HG03439 (cell line): Measurements from ENCODE around the gene HCN2.
A peak's percentile ranks its signal among the peaks of the same experiment; 100 is the strongest.

Source experiments
- ATAC-seq: cut with Tn5 transposase; IDR thresholded peaks from one replicate; pipeline ENCODE4 v1.9.1; 2021; ENCODE audit warnings: mild to moderate bottlenecking, moderate library complexity; ENCODE audit not compliant: unreplicated experiment

The HCN2 gene

DNA sequence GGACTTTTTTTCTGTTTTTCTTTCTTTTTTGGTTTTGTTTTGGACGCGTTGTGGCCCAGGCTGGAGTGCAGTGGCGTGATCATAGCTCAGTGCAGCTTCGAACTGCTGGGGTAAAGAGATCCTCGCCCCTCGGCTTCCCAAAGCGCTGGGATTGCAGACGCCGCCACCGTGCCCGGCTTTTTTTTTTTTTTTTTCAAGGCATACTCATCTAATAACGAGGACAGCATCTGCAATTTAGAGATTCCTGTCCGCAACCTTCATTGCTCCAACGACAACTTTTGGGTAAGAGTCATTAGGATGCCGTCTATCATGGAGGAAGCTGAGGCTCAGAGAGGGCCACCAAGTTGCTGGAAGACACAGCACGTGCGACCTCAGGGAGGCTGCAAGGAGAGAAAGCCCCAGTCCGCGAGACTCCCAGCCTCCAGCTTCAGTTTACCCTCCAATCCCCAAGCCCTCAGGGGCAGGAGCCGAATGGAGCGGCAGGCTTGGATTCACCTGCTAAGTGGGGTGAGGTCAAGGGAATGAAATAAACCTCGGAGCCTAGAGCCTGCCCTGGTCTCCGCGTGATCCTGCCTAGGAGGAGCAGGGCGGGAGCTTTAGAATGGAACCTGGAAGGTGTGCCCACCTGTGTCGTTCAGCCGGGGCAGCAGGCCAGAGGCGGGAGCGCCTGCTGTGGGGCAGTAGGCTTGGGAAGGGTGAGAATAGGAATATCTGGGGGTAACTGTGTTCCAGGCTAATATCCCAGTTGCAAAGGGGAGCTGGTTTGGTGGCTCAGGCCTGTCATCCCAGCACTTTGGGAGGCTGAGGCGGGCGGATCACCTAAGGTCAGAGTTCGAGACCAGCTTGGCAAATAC, 44.3 kb downstream of the HCN2 start:
- no peak for ATAC-seq

DNA sequence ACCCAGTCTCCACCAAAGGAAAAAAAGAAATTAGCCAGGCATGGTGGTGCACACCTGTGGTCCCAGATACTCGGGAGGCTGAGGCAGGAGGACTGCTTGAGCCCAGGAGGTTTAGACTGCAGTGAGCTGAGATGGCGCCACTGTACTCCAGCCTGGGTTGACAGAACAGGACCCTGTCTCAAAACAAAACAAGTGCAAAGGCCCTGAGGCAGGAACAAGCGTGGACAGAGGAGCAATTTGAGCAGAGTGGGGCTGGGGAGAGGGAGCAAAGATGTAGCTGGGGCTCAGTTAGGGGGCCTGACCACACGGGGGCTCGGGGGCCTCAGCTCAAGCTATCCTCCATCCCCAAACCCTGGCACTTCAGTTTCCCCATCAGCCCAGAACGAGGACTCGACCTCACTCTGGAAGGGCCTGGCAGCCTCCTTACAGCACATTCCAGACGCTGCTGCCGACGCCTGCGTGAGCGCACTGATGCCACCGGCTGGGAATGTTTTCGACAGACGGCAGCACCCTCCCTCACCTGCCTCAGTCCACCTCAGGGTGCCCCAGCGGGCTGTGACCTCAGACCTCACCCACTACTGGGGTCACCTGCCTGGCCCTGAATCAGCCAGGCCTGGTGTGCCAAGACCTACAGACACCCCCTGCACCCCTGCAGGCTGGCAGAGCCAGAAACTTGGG, 45.4 kb downstream of the HCN2 start:
- no peak for ATAC-seq

DNA sequence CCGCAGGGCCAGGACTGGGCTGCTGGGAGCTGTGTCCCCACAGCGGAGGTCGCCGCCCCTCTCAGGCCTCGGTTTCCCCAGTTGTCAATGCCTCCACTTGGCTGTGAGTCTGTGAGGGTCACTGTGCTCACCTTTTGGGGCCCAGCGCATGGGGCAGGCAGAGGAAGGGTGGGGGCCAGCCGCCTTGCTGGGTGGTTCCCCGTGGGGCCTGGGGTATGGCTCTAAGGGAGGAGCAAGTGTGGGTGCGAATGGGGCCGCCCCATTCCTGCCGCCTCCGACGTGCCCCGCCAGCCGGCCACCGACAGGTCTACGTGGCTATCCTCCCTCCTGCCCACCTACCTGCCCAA, 49.2 kb downstream of the HCN2 start:
- no peak for ATAC-seq

DNA sequence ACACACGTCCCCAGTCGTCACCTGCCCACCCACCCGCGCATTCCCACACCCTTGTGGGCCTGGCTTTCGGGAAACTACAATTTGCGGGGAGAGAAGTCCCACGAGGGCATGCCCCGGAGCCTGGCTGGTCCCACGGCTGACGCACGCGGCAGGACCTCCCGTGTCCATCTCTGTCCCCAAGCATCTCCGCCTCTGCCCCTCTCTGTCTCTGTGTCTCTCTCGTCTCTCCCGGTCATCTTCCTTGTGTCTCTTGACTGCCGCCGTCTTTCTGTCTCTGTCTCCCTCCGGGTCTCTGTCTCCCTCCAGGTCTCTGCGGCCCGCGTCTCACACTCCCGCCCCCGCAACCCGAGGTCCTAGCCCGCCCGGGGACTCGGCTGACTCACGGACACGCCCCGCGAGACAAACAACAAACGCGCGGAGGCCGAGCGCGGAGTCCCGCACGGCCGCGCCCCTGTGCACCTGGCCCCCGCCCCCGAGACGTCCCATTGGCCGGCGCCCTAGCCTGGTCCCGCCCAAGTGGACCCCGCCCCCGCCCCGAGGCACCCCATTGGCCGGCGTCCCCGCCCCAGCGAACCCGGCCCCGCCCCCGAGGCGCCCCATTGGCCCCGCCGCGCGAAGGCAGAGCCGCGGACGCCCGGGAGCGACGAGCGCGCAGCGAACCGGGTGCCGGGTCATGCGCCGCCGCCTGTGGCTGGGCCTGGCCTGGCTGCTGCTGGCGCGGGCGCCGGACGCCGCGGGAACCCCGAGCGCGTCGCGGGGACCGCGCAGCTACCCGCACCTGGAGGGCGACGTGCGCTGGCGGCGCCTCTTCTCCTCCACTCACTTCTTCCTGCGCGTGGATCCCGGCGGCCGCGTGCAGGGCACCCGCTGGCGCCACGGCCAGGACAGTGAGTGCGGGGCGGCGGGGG, 49.8 kb downstream of the HCN2 start, which contains the start of gene FGF22:
Gene FGF22 (plus strand): TSS at position 627 of the 908 bp plus-strand sequence. CDS start 47 bp downstream, at position 674.
- peak; percentile 40 for ATAC-seq

DNA sequence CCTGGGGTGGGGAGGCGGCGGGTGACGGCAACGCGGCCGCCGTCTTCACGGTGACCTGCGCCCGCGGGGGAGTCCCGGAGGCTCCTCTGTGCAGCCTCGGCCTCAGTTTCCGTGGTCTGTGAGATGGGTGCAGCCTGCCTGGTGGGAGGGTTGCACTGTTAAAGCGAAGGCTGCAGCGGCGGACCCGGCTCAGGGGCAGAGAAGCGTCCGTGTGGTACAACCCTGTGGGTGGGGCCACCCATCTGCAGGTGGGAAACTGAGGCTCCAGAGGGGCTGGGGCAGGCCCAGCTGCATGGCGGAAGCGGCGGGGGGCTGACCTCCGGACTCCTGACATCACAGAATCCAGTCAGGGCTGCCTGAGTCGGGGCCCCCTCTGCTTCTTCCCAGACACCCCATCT, 50.5 kb downstream of the HCN2 start:
- no peak for ATAC-seq

DNA sequence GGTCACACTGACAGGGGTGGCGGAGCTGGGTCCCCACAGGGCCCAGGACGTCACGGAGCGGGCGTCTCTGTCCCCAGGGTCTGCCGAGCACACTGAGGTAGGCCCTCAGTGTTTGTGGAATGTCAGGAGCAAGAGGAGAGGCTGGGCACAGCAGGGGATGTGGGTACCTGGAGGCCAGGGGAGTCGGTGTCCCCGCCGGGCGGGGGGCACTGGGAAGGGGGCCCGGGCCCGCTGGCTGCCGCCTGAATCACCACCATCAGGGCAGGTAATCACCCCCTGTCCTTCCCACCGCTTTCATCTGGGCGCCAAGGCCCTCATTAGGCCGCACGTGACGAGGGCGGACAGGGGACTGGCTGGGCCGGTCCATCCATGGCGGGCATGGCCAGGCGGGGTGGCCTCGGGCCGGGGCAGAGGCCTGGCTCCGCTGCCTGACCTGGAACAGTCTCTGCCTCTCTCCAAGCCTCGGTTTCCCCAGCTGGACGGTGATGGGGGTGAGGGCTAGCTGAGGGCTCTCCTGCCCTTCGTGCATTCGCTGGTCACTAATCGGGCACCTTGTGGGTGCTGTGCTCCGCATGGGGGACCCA, 51.0 kb downstream of the HCN2 start:
- no peak for ATAC-seq

DNA sequence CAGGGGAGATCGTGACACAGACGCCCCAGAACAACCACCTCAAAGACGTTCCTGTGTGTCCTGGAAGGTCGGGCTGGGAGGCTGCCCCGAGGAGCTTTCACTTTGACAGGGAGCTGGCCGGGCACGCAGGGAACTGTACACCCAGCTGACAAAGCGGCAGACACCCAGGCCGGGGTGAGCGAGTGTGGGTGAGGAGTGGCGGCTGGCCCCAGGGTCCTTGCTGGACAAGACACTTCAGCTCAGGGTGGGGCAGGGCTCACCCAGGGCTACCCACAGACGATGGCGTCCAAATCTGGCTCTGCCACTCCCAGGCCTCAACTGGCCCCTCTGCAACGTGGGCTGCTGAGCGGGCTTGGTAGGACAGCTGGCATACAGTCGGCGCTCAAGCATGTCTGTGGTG, 52.0 kb downstream of the HCN2 start:
- ATAC-seq: no peak

DNA sequence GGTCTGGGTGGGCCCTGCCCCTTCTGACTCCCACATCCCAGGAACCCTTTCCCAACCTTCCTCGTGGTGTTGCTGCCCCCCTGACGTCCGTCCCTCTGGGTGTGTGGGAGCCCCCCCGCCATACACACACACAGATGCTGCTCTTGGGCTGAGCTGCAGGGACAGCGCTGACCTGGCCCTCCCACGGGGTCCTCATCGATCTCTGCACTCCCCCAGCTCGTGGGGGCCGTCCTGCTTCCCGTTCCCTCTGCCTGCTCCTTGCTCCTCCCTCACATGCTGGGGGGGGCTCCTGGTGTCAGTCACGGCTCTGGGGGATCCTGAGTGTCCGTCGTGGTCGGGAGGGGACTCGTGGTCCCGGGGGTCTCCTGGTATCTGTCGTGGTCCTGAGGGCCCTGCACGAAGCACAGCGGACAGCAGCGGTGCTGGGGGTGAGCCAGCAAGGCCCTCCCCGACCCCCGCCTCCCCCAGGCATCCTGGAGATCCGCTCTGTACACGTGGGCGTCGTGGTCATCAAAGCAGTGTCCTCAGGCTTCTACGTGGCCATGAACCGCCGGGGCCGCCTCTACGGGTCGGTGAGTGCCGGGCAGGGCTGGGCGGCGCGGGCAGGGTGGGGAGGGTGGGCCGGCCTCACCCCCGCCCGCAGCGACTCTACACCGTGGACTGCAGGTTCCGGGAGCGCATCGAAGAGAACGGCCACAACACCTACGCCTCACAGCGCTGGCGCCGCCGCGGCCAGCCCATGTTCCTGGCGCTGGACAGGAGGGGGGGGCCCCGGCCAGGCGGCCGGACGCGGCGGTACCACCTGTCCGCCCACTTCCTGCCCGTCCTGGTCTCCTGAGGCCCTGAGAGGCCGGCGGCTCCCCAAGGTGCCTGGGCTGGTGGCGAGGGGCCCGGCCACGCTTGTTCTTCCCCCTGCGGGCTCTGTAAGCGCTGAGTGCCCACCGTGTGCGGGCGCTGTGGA, 53.4 kb downstream of the HCN2 start:
- ATAC-seq: no peak

DNA sequence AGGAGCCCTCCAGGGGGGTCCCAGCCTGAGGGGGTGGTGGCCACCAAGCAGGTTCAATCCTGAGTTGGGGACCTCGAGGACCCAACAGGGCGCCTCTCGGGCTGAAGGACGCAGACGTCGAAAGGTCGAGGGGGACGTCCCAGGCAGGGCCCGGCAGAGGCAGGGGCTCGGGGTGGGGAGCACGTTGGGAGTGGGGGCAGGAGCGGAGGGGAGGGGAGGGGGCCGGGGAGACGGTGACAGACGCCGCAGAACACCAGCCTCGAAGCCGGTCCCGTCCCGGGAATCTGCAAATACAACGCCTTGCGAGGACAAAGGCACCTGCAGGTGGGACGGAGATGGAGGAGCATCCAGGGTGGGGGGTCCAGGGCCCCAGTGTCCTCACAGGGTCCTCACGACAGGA, 54.1 kb downstream of the HCN2 start:
- ATAC-seq: no peak

DNA sequence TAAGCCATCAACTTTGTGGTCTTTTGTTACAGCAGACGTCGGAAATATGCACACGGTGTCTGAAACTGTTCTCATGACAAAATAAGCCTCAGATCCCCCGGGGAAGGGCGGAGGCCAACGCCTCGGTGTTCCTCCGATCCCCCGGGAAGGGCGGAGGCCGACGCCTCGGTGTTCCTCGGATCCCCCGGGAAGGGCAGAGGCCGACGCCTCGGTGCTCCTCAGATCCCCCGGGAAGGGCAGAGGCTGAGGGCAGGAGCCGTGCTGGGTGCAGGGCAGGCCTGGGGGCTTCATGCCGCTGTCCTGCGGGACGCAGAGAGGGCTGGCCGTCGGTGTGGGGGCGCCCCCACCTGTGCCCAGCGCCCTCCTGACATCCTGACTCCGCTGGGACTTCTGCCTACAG, 54.7 kb downstream of the HCN2 start:
- ATAC-seq: no peak

DNA sequence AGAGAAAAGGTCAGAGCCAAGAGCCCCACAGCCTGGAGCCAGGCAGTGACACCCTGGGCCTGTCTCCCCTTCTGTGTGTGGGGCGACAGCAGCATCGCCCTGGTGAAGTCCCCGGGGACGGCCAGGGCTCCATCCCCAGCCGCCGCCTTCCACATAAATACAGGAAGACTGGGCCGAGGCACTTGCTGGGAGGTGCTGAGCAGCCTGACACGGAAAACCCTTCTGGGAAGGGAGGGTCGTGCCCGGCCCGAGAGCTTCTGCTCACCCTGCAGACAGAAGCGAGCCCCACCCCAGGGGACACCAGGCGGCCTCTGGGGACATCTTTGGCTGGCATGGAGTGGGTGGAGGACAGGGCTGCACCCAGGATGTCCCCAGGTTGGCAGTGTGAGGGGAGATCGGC, 55.1 kb downstream of the HCN2 start:
- ATAC-seq: no peak

DNA sequence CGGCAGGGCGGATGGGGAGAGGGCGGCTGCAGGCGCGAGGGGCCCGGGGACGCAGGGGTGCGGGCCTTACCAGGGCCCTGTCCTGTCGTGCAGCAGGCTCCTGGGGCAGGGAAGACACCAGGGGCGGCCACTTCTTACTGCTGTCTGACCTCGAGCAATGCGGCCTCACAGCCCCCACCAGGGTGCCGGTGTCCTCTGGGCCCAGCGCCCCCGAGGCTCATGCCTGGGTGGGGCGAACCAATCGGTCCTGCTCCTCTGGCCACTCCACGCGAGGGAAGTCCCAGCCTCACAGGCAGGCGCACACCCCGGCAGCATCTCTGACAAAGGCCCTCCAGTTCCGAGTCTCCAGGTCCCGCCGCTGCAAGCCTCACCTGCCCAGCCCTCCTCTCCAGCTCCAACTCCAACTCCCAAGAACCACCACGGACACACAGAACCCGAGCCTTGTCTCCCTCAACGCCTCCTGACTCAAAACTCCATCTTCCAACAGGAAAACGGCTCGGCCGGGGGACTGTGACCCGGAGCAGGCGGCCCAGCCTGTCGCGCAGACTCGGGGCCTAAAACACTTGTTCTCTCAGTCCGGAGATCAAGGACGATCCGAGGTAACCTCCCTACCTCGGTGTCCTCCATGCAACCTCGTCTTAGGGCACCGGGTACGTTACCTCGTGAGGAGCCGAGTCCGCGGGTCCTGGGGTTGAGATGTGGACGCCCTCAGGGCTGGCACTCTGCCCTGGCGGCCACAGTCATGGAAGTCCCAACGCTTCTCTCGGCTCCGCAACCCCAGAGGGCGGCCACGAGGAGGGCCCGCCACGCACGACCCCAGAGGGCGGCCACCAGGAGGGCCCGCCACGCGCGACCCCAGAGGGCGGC, 56.5 kb downstream of the HCN2 start:
- no peak for ATAC-seq

DNA sequence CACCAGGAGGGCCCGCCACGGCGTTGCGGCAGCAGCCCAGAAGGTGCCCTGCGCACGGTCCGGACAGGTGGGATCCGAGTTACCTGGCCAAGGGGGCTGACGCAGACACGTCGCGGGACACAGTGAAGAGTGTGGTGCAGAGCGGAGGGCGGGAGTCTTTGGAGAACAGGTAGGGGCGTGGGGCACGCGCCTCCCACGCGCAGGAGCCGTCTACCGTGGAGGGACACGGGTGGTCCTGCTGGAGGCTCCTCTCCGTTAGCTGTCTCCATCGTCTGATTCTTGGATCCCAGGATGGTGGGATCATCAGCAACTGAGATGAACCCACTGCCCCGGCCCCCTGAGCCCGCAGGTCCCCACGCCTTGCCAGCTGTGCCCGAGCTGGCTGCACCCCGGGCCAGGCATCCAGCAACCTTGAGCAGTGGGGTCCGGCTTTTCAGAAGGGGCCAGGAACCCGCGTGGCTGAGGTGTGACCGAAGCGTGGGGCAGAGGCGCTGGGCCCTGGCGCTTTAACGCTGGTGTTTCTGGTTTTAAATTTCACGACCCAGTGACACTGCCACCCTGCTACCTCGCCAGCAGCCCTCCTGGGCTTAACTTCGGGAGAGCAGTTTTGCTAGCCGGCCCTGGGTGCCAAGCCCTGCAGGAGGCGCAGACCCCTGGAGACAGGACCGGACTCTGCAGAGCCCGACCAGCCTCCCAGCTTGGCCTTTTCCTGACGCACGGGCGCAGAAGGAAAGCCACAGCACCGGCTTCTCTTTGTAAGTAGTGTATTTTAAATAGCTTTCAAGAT, 57.3 kb downstream of the HCN2 start:
- no peak for ATAC-seq

DNA sequence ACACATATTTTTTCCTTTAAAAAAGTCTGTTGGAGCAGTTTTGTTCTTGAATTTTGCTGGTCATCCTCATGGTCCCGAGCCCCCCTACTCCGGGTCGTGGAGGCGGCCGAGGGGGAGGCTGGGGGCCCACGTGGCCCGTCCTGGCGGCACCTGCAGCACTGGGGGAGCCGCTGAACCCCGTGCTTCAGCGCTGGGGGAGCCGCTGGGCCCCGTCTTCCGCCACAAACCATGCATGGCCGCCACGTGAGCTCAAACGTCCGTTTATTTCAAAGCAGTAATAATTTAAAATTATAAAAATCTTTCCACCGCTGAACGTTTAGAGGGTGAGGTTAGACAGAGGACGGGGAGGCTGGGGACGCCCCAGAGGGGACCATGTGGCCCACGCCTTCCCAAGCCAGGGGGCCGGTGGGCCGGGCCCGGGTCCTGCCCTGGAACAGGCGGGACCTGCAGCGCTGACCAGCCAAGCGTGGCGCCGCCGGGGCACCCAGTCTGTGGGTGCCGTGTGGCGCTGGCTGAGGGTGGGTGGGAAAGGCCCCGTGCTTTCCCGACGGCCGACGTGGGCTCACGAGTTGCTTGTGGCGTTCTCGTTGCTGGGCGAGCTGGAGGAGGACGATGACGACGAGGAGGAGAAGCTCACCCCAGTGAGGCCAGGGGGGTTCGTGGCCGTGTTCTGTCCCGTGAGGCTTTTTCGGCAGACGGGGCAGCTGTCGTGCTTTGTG, 58.0 kb downstream of the HCN2 start:
- no peak for ATAC-seq

DNA sequence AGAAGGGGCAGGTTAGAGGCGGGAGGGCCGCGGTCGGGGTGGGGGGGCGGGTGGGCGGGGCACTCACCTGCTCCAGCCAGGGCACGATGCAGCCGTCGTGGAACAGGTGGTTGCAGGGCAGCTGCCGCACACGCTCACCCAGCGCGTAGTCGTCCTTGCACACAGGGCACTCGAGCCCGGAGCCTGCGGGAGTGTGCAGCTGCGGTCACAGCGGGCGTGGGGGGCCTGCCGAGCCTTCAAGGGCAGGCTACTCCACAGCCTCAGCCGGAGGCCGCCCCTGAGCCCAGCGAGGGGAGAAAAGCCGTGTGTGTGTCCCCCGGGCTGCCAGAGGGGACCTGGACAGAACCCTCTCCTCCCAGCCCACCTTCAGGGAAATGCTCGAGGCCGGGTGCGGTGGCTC, 58.6 kb downstream of the HCN2 start:
- no peak for ATAC-seq

DNA sequence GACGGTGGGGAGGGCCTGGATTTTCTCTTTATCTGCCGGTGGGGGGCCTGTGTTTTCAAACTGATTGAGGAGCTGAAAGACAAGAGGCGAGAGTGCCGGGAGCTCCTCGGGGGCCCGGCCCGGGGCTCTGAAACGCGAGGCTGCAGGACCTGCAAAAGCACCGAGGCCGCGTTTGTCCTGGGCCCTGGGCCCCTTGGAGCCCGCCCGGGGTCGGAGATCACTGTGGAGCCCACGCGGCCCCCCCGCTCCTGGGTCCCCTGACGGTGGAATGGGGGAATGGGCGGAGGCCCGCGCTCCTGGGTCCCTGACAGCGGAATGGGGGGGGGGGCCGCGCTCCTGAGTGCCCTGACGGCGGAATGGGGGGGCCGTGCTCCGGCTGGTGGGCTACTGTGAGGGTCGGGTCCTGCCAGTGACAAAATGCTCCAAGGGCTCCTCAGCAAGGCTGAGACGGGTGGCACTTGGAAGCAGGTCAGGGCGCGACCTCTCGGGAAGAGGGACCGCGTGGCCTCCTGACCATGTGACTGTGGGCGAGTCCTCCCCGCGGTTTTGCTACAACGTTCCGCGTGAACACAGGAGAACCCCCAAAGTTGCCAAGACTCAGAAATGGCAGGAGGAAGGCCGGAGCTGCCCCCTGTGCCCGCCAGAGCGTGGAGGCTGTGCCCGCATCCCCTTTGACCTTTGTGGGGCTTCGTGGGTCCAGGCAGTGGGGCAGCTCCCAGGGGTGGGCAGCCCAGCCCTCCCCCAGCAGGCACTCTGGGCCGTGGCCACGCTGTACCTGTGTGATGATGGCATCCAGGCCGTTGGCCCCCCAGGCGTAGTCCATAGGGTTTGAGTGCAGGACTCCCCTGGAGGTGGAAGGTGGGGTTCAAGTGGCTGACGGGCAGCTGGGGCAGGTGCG, 59.5 kb downstream of the HCN2 start:
- no peak for ATAC-seq

DNA sequence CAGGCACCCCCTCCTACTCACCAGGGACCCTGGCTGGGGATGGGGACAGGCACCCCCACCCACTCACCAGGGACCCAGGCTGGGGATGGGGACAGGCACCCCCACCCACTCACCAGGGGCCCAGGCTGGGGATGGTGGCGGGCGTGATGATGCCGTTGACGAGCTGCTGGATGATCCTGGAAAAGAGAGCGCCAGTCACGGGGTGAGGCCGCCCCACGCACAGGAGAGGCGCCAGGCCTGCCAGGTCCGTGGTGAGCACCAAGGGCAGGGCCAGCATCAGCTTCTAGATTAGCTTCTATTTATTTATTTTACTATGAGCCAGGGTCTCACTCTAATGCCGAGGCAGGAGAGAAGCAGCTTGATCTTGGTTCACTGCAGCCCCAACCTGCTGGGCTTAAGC, 60.4 kb downstream of the HCN2 start:
- no peak for ATAC-seq
